ENCODE data around the gene TAMALIN.

DNA sequence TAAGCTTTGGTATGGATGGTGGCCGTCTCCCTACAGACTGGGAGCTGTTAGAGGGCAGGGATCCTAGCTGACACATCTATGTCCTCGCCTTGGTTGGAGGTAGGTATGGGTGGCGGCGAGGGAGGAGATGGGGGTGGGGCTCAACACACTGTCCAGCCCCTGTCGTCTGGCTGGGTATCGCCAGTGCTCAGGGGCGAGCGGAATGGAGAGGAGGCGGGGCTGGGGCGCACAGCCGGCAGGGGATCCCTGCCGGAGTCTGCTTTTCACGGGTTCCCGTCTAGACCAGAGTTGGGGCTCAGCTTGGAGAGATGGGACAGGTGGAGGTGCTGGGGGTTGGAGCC is 16.1 kb downstream of the TAMALIN start:
- TF ChIP-seq EZH2 (IDR thresholded peaks at IDR 0.05) = no peak
- no peak for TF ChIP-seq POLR2AphosphoS5 (IDR thresholded peaks at IDR 0.05; ENCODE audit: borderline replicate concordance, low read depth, low read length)
